HG03060 (cell line): Measurements from ENCODE around the gene CCL7.

Source experiments
- ATAC-seq: cut with Tn5 transposase; IDR thresholded peaks from one replicate; pipeline ENCODE4 v1.9.1; 2021; ENCODE audit warnings: low read depth, moderate number of reproducible peaks; ENCODE audit not compliant: unreplicated experiment

Gene CCL7

DNA sequence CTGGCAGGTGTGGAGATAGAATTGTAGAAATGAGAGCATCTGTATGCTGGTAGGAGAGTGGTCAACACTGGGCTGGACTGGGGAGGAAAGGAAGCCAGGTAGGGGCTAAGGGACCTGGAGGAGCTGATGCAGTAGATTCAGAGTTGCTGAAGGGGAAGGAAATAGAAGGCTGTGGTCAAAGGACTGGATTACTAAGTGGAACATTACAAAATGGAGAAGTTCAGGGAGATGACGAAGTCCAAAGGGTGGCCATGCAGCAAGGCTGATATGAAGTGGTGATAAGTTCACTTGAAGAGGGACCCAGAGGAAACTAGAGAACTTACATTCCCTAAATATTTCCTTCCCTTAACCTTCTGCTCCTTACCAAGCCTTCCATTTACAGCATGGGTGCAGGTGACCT lies 23.6 kb upstream of the CCL7 start:
- no peak for ATAC-seq

DNA sequence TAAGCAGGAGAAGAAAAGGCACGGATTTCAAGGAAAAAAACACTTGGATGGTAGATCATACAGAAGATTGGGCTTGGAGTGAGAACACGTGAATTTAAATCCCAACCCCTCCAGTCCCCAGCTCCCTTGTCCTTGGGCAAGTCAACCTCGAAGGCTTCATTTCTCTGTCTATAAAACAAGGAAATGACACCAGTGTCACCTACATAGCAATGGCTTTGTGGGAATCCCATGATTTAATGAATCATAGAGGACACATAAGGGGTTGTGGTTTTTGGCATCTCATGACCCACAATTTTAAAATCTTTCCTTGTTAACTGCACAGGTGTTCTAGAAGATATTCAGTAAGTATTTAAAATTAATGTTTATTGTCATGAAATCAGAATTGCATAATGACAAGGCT lies 23.1 kb upstream of the CCL7 start:
- no peak for ATAC-seq

DNA sequence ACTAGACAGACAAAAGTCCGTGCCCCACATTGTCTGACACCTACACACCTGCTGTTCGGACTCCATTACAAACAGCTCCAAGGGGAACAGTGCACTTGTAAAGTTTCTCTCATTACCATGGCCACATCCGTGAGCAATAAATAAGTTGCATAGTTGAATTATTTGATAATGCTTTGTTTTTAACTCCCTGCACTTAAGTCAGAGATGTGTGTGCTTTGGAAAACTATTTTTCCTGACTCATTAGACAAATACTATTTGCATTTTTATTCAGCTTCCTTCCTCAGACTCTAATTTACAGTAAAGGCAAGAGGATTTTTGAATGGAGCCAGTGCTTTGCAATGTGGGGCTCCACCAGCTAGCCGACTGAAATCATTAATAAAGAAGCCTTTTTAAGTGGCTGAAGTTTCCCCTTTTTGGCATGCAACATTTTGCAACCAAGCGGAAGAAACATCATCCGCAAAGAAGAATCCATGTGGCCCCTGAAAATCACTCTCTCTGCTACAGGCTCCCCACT lies 21.5 kb upstream of the CCL7 start:
- no peak for ATAC-seq

- no peak for ATAC-seq
These were observed 21.0 kb upstream of the CCL7 start for GRCh38 chr17:34249061-34249460.

GRCh38 chr17:34249478-34249877 lies 20.5 kb upstream of the CCL7 start:
- ATAC-seq, result no peak

GRCh38 chr17:34251186-34251585 lies 18.8 kb upstream of the CCL7 start:
- ATAC-seq, result no peak

GRCh38 chr17:34252095-34252443 lies 18.0 kb upstream of the CCL7 start:
- no peak for ATAC-seq

DNA sequence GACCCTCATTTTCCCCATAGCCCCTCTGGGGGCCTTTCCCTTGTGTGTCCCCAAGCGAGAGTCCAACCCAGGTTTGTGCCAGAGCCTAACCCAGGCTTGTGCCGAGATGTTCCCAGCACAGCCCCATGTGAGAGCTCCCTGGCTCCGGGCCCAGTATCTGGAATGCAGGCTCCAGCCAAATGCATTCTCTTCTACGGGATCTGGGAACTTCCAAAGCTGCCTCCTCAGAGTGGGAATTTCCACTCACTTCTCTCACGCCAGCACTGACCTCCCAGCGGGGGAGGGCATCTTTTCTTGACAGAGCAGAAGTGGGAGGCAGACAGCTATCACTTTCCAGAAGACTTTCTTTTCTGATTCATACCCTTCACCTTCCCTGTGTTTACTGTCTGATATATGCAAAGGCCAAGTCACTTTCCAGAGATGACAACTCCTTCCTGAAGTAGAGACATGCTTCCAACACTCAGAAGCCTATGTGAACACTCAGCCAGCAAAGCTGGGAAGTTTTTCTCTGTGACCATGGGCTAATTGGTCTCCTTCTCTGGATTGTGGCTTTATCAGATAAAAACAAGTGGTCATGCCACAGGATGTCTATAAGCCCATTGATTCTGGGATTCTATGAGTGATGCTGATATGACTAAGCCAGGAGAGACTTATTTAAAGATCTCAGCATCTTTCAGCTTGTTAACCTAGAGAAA lies 17.4 kb upstream of the CCL7 start:
- no peak for ATAC-seq

DNA sequence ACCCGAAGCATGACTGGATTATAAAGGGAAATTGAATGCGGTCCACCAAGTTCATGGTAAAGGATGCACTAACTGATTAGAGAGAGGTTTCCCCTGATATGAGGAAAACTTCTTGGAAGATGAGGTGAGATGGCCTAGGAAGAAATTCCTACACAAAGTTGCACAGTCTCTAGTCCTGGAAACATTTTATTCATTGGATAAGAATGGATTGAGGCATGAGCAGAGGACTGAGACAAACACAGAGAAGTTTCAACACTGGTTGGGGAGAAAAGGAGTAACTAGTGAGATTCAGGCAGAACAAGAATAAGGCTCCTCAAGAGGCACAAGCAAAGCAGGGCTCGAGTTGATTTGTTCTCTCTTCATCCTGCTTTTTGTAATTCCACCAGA lies 16.9 kb upstream of the CCL7 start:
- no peak for ATAC-seq

DNA sequence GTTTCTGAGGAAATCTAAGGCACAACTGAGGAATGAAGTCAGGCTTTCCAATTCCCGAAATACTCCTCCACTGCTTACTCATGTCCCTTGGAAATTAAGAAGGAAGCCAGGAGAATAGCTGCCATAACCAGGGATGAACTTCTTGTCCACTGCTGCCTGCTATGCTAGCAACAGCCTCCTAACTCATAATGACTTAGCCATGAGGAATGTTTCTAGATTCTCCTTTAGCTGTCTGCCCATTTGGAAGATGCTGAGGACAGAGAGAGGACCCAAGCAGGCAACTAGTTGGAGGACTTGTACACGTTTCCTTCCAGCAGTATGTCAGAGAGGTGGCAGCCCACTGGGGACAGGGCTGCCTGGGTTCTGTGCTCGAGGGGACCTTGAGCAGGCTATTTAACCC lies 15.9 kb upstream of the CCL7 start:
- ATAC-seq, result no peak

GRCh38 chr17:34254651-34255380 lies 15.2 kb upstream of the CCL7 start, which contains the start of gene CCL2:
Gene CCL2 (plus strand): TSS chr17:34255285. CDS start chr17:34255350, 65 bp downstream.
- ATAC-seq, result no peak

DNA sequence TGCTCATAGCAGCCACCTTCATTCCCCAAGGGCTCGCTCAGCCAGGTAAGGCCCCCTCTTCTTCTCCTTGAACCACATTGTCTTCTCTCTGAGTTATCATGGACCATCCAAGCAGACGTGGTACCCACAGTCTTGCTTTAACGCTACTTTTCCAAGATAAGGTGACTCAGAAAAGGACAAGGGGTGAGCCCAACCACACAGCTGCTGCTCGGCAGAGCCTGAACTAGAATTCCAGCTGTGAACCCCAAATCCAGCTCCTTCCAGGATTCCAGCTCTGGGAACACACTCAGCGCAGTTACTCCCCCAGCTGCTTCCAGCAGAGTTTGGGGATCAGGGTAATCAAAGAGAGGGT lies 14.7 kb upstream of the CCL7 start:
- no peak for ATAC-seq

- ATAC-seq, result no peak
These were observed 14.2 kb upstream of the CCL7 start for GRCh38 chr17:34255841-34256240.

- ATAC-seq, result no peak
These were observed 12.6 kb upstream of the CCL7 start for GRCh38 chr17:34257299-34257985.

GRCh38 chr17:34257986-34258326 lies 12.1 kb upstream of the CCL7 start:
- no peak for ATAC-seq

- no peak for ATAC-seq
These were observed 10.9 kb upstream of the CCL7 start for GRCh38 chr17:34259146-34259545.

- ATAC-seq, result no peak
These were observed 9.2 kb upstream of the CCL7 start for GRCh38 chr17:34260861-34261260.

DNA sequence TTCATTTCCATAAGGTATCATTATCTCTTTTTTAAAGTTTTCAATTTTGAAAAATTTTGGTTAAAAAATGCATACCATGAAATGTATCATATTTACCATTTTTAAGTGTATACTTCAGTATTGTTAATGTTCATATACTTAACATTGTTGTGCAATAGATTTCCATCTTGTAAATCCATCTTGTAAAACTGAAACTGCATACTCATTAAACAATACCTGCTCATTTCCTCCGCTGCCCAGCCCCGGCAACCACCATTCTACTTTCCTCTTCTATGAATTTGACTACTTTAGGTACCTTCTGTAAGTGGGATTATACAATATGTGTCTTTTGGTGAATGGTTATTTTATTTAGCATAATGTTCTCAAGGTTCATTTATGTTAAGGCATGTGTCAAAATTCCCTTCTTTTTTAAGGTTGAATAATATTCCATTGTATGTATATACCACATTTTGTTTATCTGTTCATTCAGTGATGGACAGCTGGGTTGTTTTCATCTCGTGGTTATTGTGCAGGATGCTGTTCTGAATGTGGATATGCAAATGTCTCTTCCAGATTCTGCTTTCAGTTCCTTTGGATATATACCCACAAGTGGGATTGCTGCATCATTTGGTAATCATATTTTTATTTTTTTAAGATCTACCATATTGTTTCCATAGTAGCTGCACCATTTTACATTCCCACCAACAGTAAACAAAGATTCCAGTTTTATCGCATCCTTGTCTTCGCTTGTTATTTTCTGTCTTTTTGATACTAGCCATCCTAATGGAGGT lies 8.3 kb upstream of the CCL7 start:
- no peak for ATAC-seq

- no peak for ATAC-seq
These were observed 4.3 kb upstream of the CCL7 start for GRCh38 chr17:34265711-34266110.

DNA sequence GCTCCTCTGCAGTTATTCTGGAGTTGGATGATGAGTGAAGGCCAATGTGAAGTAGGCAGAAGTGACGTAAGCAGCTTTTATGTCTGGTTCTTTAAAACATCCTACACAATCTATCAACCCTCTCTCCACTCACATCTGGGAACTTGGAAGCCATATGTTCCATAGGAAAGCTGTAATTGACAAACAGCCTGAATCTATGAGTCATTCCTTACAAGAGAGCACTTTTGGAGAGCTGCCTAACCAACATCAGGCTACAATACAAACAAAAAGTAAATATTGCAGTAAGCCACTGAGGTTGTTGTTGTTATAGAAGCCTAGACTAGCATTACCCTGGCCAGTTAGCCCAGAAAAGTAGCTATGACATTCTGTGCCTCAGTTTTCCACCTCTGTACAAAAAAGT lies 5.9 kb downstream of the CCL7 start:
- ATAC-seq, result no peak

GRCh38 chr17:34276826-34277225 lies 6.8 kb downstream of the CCL7 start:
- no peak for ATAC-seq
